Measurements from ENCODE around the gene SYNM.

DNA sequence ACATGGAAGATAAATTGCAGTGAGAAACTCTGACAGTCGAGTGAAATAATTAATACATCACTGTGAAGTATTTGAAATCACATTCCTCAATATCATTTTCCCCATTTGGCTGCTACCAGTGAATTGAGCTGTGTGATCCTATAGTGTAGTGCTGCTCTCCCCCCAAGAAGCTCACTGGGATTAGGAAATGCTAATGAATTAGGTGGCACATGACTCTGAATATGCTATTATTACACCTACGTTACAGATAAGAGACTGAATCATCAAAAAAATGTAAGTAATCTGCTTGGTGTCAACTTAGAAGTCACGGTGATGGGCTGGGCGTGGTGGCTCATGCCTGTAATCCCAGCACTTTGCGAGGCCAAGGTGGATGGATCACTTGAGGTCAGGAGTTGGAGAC, 34.7 kb upstream of the SYNM start:
- TF ChIP-seq, protein P1, sequence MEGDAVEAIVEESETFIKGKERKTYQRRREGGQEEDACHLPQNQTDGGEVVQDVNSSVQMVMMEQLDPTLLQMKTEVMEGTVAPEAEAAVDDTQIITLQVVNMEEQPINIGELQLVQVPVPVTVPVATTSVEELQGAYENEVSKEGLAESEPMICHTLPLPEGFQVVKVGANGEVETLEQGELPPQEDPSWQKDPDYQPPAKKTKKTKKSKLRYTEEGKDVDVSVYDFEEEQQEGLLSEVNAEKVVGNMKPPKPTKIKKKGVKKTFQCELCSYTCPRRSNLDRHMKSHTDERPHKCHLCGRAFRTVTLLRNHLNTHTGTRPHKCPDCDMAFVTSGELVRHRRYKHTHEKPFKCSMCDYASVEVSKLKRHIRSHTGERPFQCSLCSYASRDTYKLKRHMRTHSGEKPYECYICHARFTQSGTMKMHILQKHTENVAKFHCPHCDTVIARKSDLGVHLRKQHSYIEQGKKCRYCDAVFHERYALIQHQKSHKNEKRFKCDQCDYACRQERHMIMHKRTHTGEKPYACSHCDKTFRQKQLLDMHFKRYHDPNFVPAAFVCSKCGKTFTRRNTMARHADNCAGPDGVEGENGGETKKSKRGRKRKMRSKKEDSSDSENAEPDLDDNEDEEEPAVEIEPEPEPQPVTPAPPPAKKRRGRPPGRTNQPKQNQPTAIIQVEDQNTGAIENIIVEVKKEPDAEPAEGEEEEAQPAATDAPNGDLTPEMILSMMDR (IDR thresholded peaks at IDR 0.05): no peak
- no peak for TF ChIP-seq POLR2A (IDR thresholded peaks at IDR 0.05)

Data from body of pancreas (tissue), 4 donors.